Cardiac muscle cell (in vitro differentiated cells and primary cell): ENCODE measurements around the gene SNPH. TPM values are rescaled to one million over a fixed set of nuclear protein-coding genes. Genes with fewer than 3 reads are reported as not detected.

ENCODE experiments used
- DNase-seq, 2 donors: peaks; one replicate each; pipeline versions ENCODE4 v3.0.0 to v3.0.0-alpha.2; 2010 to 2017; ENCODE audit warnings: low read depth in 1 of 2, low spot score in 1 of 2
- H3K27ac ChIP-seq: fragments of 200-600 bp; sonication (generic); 2 replicates; pipeline ENCODE4 v1.5.1; 2016
- H3K27me3 ChIP-seq: fragments of 200-600 bp; sonication (generic); 2 replicates; pipeline ENCODE4 v1.6.0; 2016; ENCODE audit warnings: control low read depth
- H3K36me3 ChIP-seq: fragments of 200-600 bp; sonication (generic); 2 replicates; pipeline ENCODE4 v1.5.1; 2016; ENCODE audit warnings: control low read depth
- H3K4me1 ChIP-seq: fragments of 200-600 bp; sonication (generic); 2 replicates; pipeline ENCODE4 v1.8.1; 2017; ENCODE audit warnings: low read depth, mild to moderate bottlenecking, mixed run types
- H3K4me3 ChIP-seq: fragments of 200-600 bp; sonication (generic); 2 replicates; pipeline ENCODE4 v1.5.1; 2016; ENCODE audit warnings: mild to moderate bottlenecking
- H3K9me3 ChIP-seq: fragments of 200-600 bp; sonication (generic); 2 replicates; pipeline ENCODE4 v1.5.1; 2017; ENCODE audit warnings: low read depth, mild to moderate bottlenecking, control low read depth
- CTCF ChIP-seq: IDR thresholded peaks from 2 replicates; pipeline ENCODE4 v1.5.1; 2012; ENCODE audit warnings: low read depth, mild to moderate bottlenecking, low read length
- polyA plus RNA-seq: library from polyadenylated mRNA; unstranded; fragments of >200 nt; fragmentation: Nextera tagmentation; extraction: Ambion mirVana; gene quantifications from 2 replicates; pipeline ENCODE4 v1.2.1, GENCODE V29; 2016
- total RNA-seq: library from RNA; depleted of rRNA; stranded (reverse); fragments of >200 nt; gene quantifications from 2 replicates; pipeline ENCODE4 v1.2.3, GENCODE V29; 2016

Gene SNPH
- total and polyA plus RNA-seq, 2 experiments from 2014 or later, result 7.4 to 8.1 TPM

GRCh38 chr20:1273366-1273765 lies 7.3 kb downstream of the SNPH start:
- Histone ChIP-seq H3K9me3 (no peaks in the 10 kb centered on the region), H3K27me3 (no peaks in the 10 kb centered on the region), H3K4me3 (no peak overlapping the region), H3K36me3 (no peaks in the 10 kb centered on the region), H3K4me1 (peaks cover 3% of the 10 kb centered on the region), H3K27ac (no peak overlapping the region)
- no peak for TF ChIP-seq CTCF
- DNase-seq, result no peak

- H3K4me3 ChIP-seq, result no peak overlapping the region
- no peak for DNase-seq
- no peaks in the 10 kb centered on the region for H3K27me3 ChIP-seq
- H3K9me3 ChIP-seq, result no peaks in the 10 kb centered on the region
- H3K36me3 ChIP-seq, result no peaks in the 10 kb centered on the region
- no peak for TF ChIP-seq CTCF
- no peak overlapping the region for H3K27ac ChIP-seq
- no peaks in the 10 kb centered on the region for H3K4me1 ChIP-seq
These were observed 8.6 kb downstream of the SNPH start for GRCh38 chr20:1274485-1275311.

- Histone ChIP-seq H3K27me3 (no peaks in the 10 kb centered on the region), H3K36me3 (no peaks in the 10 kb centered on the region), H3K4me3 (no peak overlapping the region), H3K4me1 (peaks cover 10% of the 10 kb centered on the region), H3K9me3 (no peaks in the 10 kb centered on the region), H3K27ac (no peak overlapping the region)
- no peak for TF ChIP-seq CTCF
- DNase-seq, result no peak
These were observed 9.8 kb downstream of the SNPH start for GRCh38 chr20:1275919-1276318.

GRCh38 chr20:1277529-1278322 lies 11.6 kb downstream of the SNPH start:
- Histone ChIP-seq H3K27ac (no peak overlapping the region), H3K36me3 (no peaks in the 10 kb centered on the region), H3K4me1 (peaks cover 15% of the 10 kb centered on the region), H3K9me3 (no peaks in the 10 kb centered on the region), H3K4me3 (no peak overlapping the region), H3K27me3 (no peaks in the 10 kb centered on the region)
- TF ChIP-seq CTCF, result no peak
- no peak for DNase-seq

GRCh38 chr20:1278993-1279392 lies 12.9 kb downstream of the SNPH start:
- Histone ChIP-seq H3K4me1 (peaks cover 15% of the 10 kb centered on the region), H3K36me3 (no peaks in the 10 kb centered on the region), H3K27me3 (no peaks in the 10 kb centered on the region), H3K4me3 (no peak overlapping the region), H3K27ac (no peak overlapping the region), H3K9me3 (no peaks in the 10 kb centered on the region)
- DNase-seq, result no peak
- TF ChIP-seq CTCF, result no peak
